Measurements from ENCODE around the gene AKAP8L.
"Not testable (repeated sequence)": the region's sequence is repeated elsewhere in the genome, so short reads cannot be mapped to it uniquely, and the experiment has no call there.

Gene AKAP8L

GRCh38 chr19:15399635-15400034, 19.2 kb downstream of the AKAP8L start:
- Histone ChIP-seq H3K4me3 (replicated peaks; ENCODE audit: low read depth, low read length) (no peak overlapping the region), H3K36me3 (ENCODE audit: control insufficient read depth, insufficient read depth, low read length) (peaks cover 51% of the 10 kb centered on the region), H3K27me3 (replicated peaks; ENCODE audit: control insufficient read depth, insufficient read depth, low read length) (no peaks in the 10 kb centered on the region)
- TF ChIP-seq CTCF (IDR thresholded peaks at IDR 0.05; ENCODE audit: insufficient read depth, low read length, poor library complexity, severe bottlenecking), result no peak
- no peak for DNase-seq (ENCODE audit: extremely low read depth, insufficient read length)

- TF ChIP-seq CTCF (IDR thresholded peaks at IDR 0.05; ENCODE audit: insufficient read depth, low read length, poor library complexity, severe bottlenecking), result no peak
- Histone ChIP-seq H3K36me3 (ENCODE audit: control insufficient read depth, insufficient read depth, low read length) (peaks cover 51% of the 10 kb centered on the region), H3K27me3 (replicated peaks; ENCODE audit: control insufficient read depth, insufficient read depth, low read length) (no peaks in the 10 kb centered on the region), H3K4me3 (replicated peaks; ENCODE audit: low read depth, low read length) (no peak overlapping the region)
- DNase-seq (ENCODE audit: extremely low read depth, insufficient read length), result no peak
Observed at GRCh38 chr19:15399234-15399515, 19.6 kb downstream of the AKAP8L start.

- Histone ChIP-seq H3K4me3 (replicated peaks; ENCODE audit: low read depth, low read length) (no peak overlapping the region), H3K27me3 (replicated peaks; ENCODE audit: control insufficient read depth, insufficient read depth, low read length) (no peaks in the 10 kb centered on the region), H3K36me3 (ENCODE audit: control insufficient read depth, insufficient read depth, low read length) (peaks cover 51% of the 10 kb centered on the region)
- no peak for TF ChIP-seq CTCF (IDR thresholded peaks at IDR 0.05; ENCODE audit: insufficient read depth, low read length, poor library complexity, severe bottlenecking)
- DNase-seq (ENCODE audit: extremely low read depth, insufficient read length), result no peak
Observed at GRCh38 chr19:15398501-15399233, 20.1 kb downstream of the AKAP8L start.

GRCh38 chr19:15397782-15398181, 21.0 kb downstream of the AKAP8L start:
- Histone ChIP-seq H3K36me3 (ENCODE audit: control insufficient read depth, insufficient read depth, low read length) (peaks cover 45% of the 10 kb centered on the region), H3K27me3 (replicated peaks; ENCODE audit: control insufficient read depth, insufficient read depth, low read length) (no peaks in the 10 kb centered on the region), H3K4me3 (replicated peaks; ENCODE audit: low read depth, low read length) (no peak overlapping the region)
- no peak for TF ChIP-seq CTCF (IDR thresholded peaks at IDR 0.05; ENCODE audit: insufficient read depth, low read length, poor library complexity, severe bottlenecking)
- DNase-seq (ENCODE audit: extremely low read depth, insufficient read length), result no peak

GRCh38 chr19:15397236-15397635, 21.6 kb downstream of the AKAP8L start:
- TF ChIP-seq CTCF (IDR thresholded peaks at IDR 0.05; ENCODE audit: insufficient read depth, low read length, poor library complexity, severe bottlenecking), result no peak
- H3K36me3 ChIP-seq (ENCODE audit: control insufficient read depth, insufficient read depth, low read length), result peaks cover 40% of the 10 kb centered on the region
- no peak overlapping the region for H3K4me3 ChIP-seq (replicated peaks; ENCODE audit: low read depth, low read length)
- no peak for DNase-seq (ENCODE audit: extremely low read depth, insufficient read length)
- no peaks in the 10 kb centered on the region for H3K27me3 ChIP-seq (replicated peaks; ENCODE audit: control insufficient read depth, insufficient read depth, low read length)

GRCh38 chr19:15396436-15396835, 22.4 kb downstream of the AKAP8L start:
- Histone ChIP-seq H3K4me3 (replicated peaks; ENCODE audit: low read depth, low read length) (no peak overlapping the region), H3K27me3 (replicated peaks; ENCODE audit: control insufficient read depth, insufficient read depth, low read length) (no peaks in the 10 kb centered on the region), H3K36me3 (ENCODE audit: control insufficient read depth, insufficient read depth, low read length) (peaks cover 37% of the 10 kb centered on the region)
- TF ChIP-seq CTCF (IDR thresholded peaks at IDR 0.05; ENCODE audit: insufficient read depth, low read length, poor library complexity, severe bottlenecking), result no peak
- DNase-seq (ENCODE audit: extremely low read depth, insufficient read length), result no peak

GRCh38 chr19:15395251-15395650, 23.5 kb downstream of the AKAP8L start:
- not testable (repeated sequence) for H3K27me3 ChIP-seq (replicated peaks; ENCODE audit: control insufficient read depth, insufficient read depth, low read length)
- H3K36me3 ChIP-seq (ENCODE audit: control insufficient read depth, insufficient read depth, low read length), result peaks cover 30% of the 10 kb centered on the region

More at GRCh38 chr19:15395251-15395650, 23.5 kb downstream of the AKAP8L start:
- DNase-seq (ENCODE audit: extremely low read depth, insufficient read length); H3K4me3 ChIP-seq (replicated peaks; ENCODE audit: low read depth, low read length): not testable (repeated sequence)

Measured in GM06990 (cell line).